ENCODE measurements around the gene TREH.

The TREH gene

GRCh38 chr11:118649941-118650340 is 29.5 kb downstream of the TREH start:
- no peak for DNase-seq

- no peak for DNase-seq
Observed at GRCh38 chr11:118648291-118648690, 31.2 kb downstream of the TREH start.

GRCh38 chr11:118646393-118646792 is 33.1 kb downstream of the TREH start:
- DNase-seq: no peak

- no peak for DNase-seq
Observed at GRCh38 chr11:118645066-118645715, 34.3 kb downstream of the TREH start.

- DNase-seq: no peak
Observed at GRCh38 chr11:118644496-118644895, 35.0 kb downstream of the TREH start.

- no peak for DNase-seq
Observed at GRCh38 chr11:118643995-118644345, 35.5 kb downstream of the TREH start.

- DNase-seq: no peak
Observed at GRCh38 chr11:118643142-118643994, 36.1 kb downstream of the TREH start.

- DNase-seq: no peak
Observed at GRCh38 chr11:118641397-118642019, 37.9 kb downstream of the TREH start.

- DNase-seq: no peak
Observed at GRCh38 chr11:118640332-118641154, 38.9 kb downstream of the TREH start.

GRCh38 chr11:118639899-118640298 is 39.6 kb downstream of the TREH start:
- DNase-seq: no peak

GRCh38 chr11:118638726-118639125 is 40.7 kb downstream of the TREH start:
- no peak for DNase-seq

GRCh38 chr11:118636569-118637290 is 42.7 kb downstream of the TREH start:
- DNase-seq: no peak

- no peak for DNase-seq
Observed at GRCh38 chr11:118635642-118636041, 43.8 kb downstream of the TREH start.

GRCh38 chr11:118635237-118635591 is 44.2 kb downstream of the TREH start:
- peak in 22 of 58 donors; percentile 14 to 65 (median 40) for DNase-seq

GRCh38 chr11:118634431-118635236 is 44.8 kb downstream of the TREH start:
- DNase-seq: peak in 39 of 58 donors; percentile 19 to 75 (median 41)

GRCh38 chr11:118633979-118634378 is 45.5 kb downstream of the TREH start:
- no peak for DNase-seq

GRCh38 chr11:118633319-118633690 is 46.1 kb downstream of the TREH start:
- no peak for DNase-seq

- DNase-seq: no peak
Observed at GRCh38 chr11:118632577-118633318, 46.7 kb downstream of the TREH start.
